HepG2 (cell line): ENCODE measurements around the gene TRIM58. TPM values are rescaled to one million over a fixed set of nuclear protein-coding genes. Genes with fewer than 3 reads are reported as not detected.

Experiments
- ATAC-seq: fragments of 200-7000 bp; cut with Tn5 transposase; 3 replicates; pipeline ENCODE4 v1.9.1; 2020; ENCODE audit warnings: mild to moderate bottlenecking, moderate library complexity
- Bru-seq: library from RNA; stranded (reverse); fragments of 400-500 nt; gene quantifications from one replicate; lab custom pipeline; 2021; lab: Mats Ljungman, UMichigan
- BruChase-seq, 2 experiments: library from RNA; stranded (reverse); fragments of 400-500 nt; gene quantifications; one replicate each; lab custom pipeline; 2021; lab: Mats Ljungman, UMichigan
- BruUV-seq: library from RNA; stranded (reverse); fragments of 400-500 nt; replicated peaks from 2 replicates; lab custom pipeline; 2021; lab: Mats Ljungman, UMichigan
- CTCF ChIA-PET: fragments of 300-600 bp; formaldehyde crosslinking; extraction: SDS; loops from one replicate; lab custom pipeline; 2021; ENCODE audit warnings: low total read pairs, inconsistent platforms, low intra/inter-chr PET ratio; lab: Yijun Ruan, JAX
- POLR2A ChIA-PET: fragments of 350-600 bp; sonication (Branson Sonifier 250); formaldehyde crosslinking; loops from one replicate; lab custom pipeline; 2020; ENCODE audit warnings: antibody characterized with exemption, inconsistent platforms; lab: Yijun Ruan, JAX
- DNase-seq: peaks from one replicate; pipeline ENCODE4 v3.0.0-alpha.2; 2015; ENCODE audit warnings: low spot score
- FAIRE-seq: peaks from 3 replicates; lab custom pipeline; 2011; peaks lifted over from hg19 to GRCh38; lab: Jason Lieb, UNC
- H2AFZ ChIP-seq: one replicate; pipeline ENCODE4 v1.6.1; 2011; ENCODE audit warnings: low read length, inconsistent platforms
- H3K27ac ChIP-seq: fragments of 300-600 bp; 3 replicates; pipeline ENCODE4 v1.8.0; 2011; ENCODE audit warnings: mixed run types, mild to moderate bottlenecking, mixed read lengths, low read length, inconsistent platforms; ENCODE audit not compliant: insufficient read depth; ENCODE audit errors: extremely low read length
- H3K27me3 ChIP-seq, 2 experiments: fragments of 200-600 bp in 1 of 2; 2 replicates in 1 of 2; 3 replicates in 1 of 2; pipeline versions ENCODE4 v1.6.0 to v1.8.0; 2011; ENCODE audit warnings: low read length in 2 of 2, mild to moderate bottlenecking in 2 of 2, moderate library complexity in 2 of 2, inconsistent platforms in 1 of 2; ENCODE audit not compliant: insufficient read depth in 2 of 2, control insufficient read depth in 1 of 2
- H3K36me3 ChIP-seq, 2 experiments: fragments of 200-600 bp in 1 of 2; replicated peaks in 1 of 2; 2 replicates in 1 of 2; 3 replicates in 1 of 2; pipeline versions ENCODE4 v1.5.1 to v1.8.0; 2011; ENCODE audit warnings: low read length in 2 of 2, inconsistent platforms in 1 of 2; ENCODE audit not compliant: insufficient read depth in 2 of 2, control insufficient read depth in 1 of 2
- H3K4me1 ChIP-seq: 2 replicates; pipeline ENCODE4 v1.5.1; 2012; ENCODE audit warnings: low read length, inconsistent platforms; ENCODE audit not compliant: insufficient read depth
- H3K4me2 ChIP-seq: 2 replicates; pipeline ENCODE4 v1.6.0; 2011; ENCODE audit warnings: low read depth, low read length, inconsistent platforms
- H3K4me3 ChIP-seq, 3 experiments: fragments of 200-600 bp in 1 of 3; sonication (generic), shearing (Covaris generic) in 1 of 3; replicated peaks in 1 of 3; 2 replicates each; pipeline ENCODE4 v1.5.1; 2011 to 2016; ENCODE audit warnings: low read length in 3 of 3, inconsistent platforms in 2 of 3, low read depth in 2 of 3, mild to moderate bottlenecking in 2 of 3, control low read depth in 1 of 3, mixed read lengths in 1 of 3; ENCODE audit not compliant: insufficient read depth in 1 of 3
- H3K79me2 ChIP-seq: one replicate; pipeline ENCODE4 v1.6.1; 2011; ENCODE audit warnings: low read length, inconsistent platforms; ENCODE audit not compliant: insufficient read depth
- H3K9ac ChIP-seq: 2 replicates; pipeline ENCODE4 v1.6.0; 2011; ENCODE audit warnings: mild to moderate bottlenecking, low read depth, low read length, inconsistent platforms; ENCODE audit not compliant: insufficient read depth
- H3K9me3 ChIP-seq: 2 replicates; pipeline ENCODE4 v1.5.1; 2012; ENCODE audit warnings: mild to moderate bottlenecking, low read length
- H4K20me1 ChIP-seq: 2 replicates; pipeline ENCODE4 v1.6.0; 2011; ENCODE audit warnings: inconsistent platforms, mild to moderate bottlenecking, low read length, moderate library complexity; ENCODE audit not compliant: insufficient read depth
- NFKBIZ ChIP-seq: IDR thresholded peaks from 2 replicates; pipeline ENCODE4 v1.6.1; 2018; ENCODE audit warnings: missing genetic modification reagents, missing compliant biosample characterization
- NR2F2 ChIP-seq: IDR thresholded peaks from 2 replicates; pipeline ENCODE4 v1.6.1; 2012; ENCODE audit warnings: low read depth, inconsistent platforms, borderline replicate concordance
- PRDM15 ChIP-seq: sonication (generic); formaldehyde crosslinking; IDR thresholded peaks from 2 replicates; pipeline ENCODE4 v1.4.0; 2020; ENCODE audit warnings: missing genetic modification reagents
- ZNF761 ChIP-seq: sonication (generic); formaldehyde crosslinking; conservative IDR thresholded peaks from 2 replicates; pipeline ENCODE4 v1.4.0; 2020; ENCODE audit warnings: mild to moderate bottlenecking, missing genetic modification reagents
- WGBS: methylation state at CpG from one replicate; pipeline ENCODE4 v1.1.6; 2017; ENCODE audit warnings: low lambda C conversion rate; 5-methylcytosine and 5-hydroxymethylcytosine counted together
- in situ Hi-C: cut with HindIII; loops from 2 replicates; pipeline ENCODE4 v1.10.0; 2017; ENCODE audit warnings: low pct_unique_long_range_greater_than_20kb; ENCODE audit not compliant: extremely low pct_ligation_motif_present
- intact Hi-C: fragments of 100-400 bp; cut with micrococcal nuclease; formaldehyde crosslinking; loops from one replicate; pipeline ENCODE4 v1.10.0; 2022; ENCODE audit not compliant: unreplicated experiment
- long read RNA-seq, 2 experiments: library from RNA in 1 of 2; library from polyadenylated mRNA in 1 of 2; stranded (forward) in 1 of 2; unstranded in 1 of 2; transcript quantifications; one replicate each; pipeline ENCODE4 v2.0.0, GENCODE V29; 2019 to 2022
- polyA minus RNA-seq, 3 experiments: library from RNA; depleted of rRNA, polyadenylated mRNA; stranded (reverse); fragments of >200 nt; gene quantifications; 2 replicates each; pipeline ENCODE4 v1.2.3, GENCODE V29; 2011; ENCODE audit warnings: low replicate concordance in 1 of 3
- polyA plus RNA-seq, 8 experiments: library from polyadenylated mRNA; depleted of rRNA in 3 of 8; stranded (reverse) in 7 of 8; unstranded in 1 of 8; fragments of >200 nt; fragmentation: Illumina TruSeq in 4 of 8; extraction: Trizol in 4 of 8; gene quantifications; 2 replicates each; pipeline versions ENCODE4 v1.2.1 to v1.2.3, GENCODE V29; 2011 to 2016; ENCODE audit warnings: low read depth in 4 of 8, missing spikeins in 1 of 8, mixed read lengths in 1 of 8; ENCODE audit not compliant: insufficient read depth in 1 of 8
- total RNA-seq, 5 experiments: library from RNA; depleted of rRNA; stranded (reverse); fragments of >200 nt; fragmentation: Illumina TruSeq; extraction: Trizol; gene quantifications; 2 replicates each; pipeline ENCODE4 v1.2.3, GENCODE V29; 2016; ENCODE audit warnings: low read depth in 1 of 5
- TF ChIP-seq, protein P1 (sequence below): sonication (generic); formaldehyde crosslinking; IDR thresholded peaks from 2 replicates; pipeline ENCODE4 v1.5.1; 2020; ENCODE audit warnings: mild to moderate bottlenecking, missing genetic modification reagents, borderline replicate concordance
- TF ChIP-seq, protein P2 (sequence below): sonication (generic); formaldehyde crosslinking; IDR thresholded peaks from 2 replicates; pipeline ENCODE4 v1.5.0; 2020; ENCODE audit warnings: mild to moderate bottlenecking, missing genetic modification reagents, borderline replicate concordance

Gene TRIM58, protein sequence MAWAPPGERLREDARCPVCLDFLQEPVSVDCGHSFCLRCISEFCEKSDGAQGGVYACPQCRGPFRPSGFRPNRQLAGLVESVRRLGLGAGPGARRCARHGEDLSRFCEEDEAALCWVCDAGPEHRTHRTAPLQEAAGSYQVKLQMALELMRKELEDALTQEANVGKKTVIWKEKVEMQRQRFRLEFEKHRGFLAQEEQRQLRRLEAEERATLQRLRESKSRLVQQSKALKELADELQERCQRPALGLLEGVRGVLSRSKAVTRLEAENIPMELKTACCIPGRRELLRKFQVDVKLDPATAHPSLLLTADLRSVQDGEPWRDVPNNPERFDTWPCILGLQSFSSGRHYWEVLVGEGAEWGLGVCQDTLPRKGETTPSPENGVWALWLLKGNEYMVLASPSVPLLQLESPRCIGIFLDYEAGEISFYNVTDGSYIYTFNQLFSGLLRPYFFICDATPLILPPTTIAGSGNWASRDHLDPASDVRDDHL
- total RNA-seq (2016; rRNA removed; fragmentation: Illumina TruSeq; extraction: Trizol) (not detected in 2 replicates), polyA plus RNA-seq (2011; rRNA removed) (not detected in 2 replicates), polyA minus RNA-seq (2011; rRNA and poly(A)+ RNA removed; ENCODE audit: low replicate concordance) (not detected in 2 replicates), Bru-seq, nascent RNA (not detected), BruChase-seq, experiment 1, labeled RNA remaining after a 6-hour chase (percentile 5 among the genes with signal in this experiment), BruChase-seq, experiment 2, labeled RNA remaining after a 2-hour chase (not detected)
- total RNA-seq (2016; cell fraction: cytosol; rRNA removed; fragmentation: Illumina TruSeq; extraction: Trizol; ENCODE audit: low read depth): not detected in 2 replicates
- total RNA-seq (2016; cell fraction: insoluble cytoplasmic fraction; rRNA removed; fragmentation: Illumina TruSeq; extraction: Trizol): not detected in 2 replicates
- not detected in 2 replicates for total RNA-seq (2016; cell fraction: membrane; rRNA removed; fragmentation: Illumina TruSeq; extraction: Trizol)
- total RNA-seq (2016; cell fraction: nucleus; rRNA removed; fragmentation: Illumina TruSeq; extraction: Trizol): not detected in 2 replicates
- polyA plus RNA-seq (2011; cell fraction: cytosol; rRNA removed): not detected in 2 replicates
- polyA plus RNA-seq (2011; cell fraction: nucleus; rRNA removed): not detected in 2 replicates
- not detected in 2 replicates for polyA plus RNA-seq (2012)
- polyA plus RNA-seq (2016; cell fraction: cytosol; fragmentation: Illumina TruSeq; extraction: Trizol; ENCODE audit: low read depth): not detected in 2 replicates
- not detected in 2 replicates for polyA plus RNA-seq (2016; cell fraction: insoluble cytoplasmic fraction; fragmentation: Illumina TruSeq; extraction: Trizol; ENCODE audit: low read depth)
- polyA plus RNA-seq (2016; cell fraction: membrane; fragmentation: Illumina TruSeq; extraction: Trizol; ENCODE audit: low read depth): not detected in 2 replicates
- polyA plus RNA-seq (2016; cell fraction: nucleus; fragmentation: Illumina TruSeq; extraction: Trizol; ENCODE audit: insufficient read depth, low read depth): not detected in 2 replicates
- not detected in 2 replicates for polyA minus RNA-seq (2011; cell fraction: cytosol; rRNA and poly(A)+ RNA removed)
- polyA minus RNA-seq (2011; cell fraction: nucleus; rRNA and poly(A)+ RNA removed): not detected in 2 replicates
- long read RNA-seq, experiment 1: 0 reads
- long read RNA-seq, experiment 2: 0 reads

- FAIRE-seq (no peak), ATAC-seq (no peak), DNase-seq (no peak)
- BruUV-seq: no TSS peak
- no peak within 1 kb of the TSS for H2AFZ ChIP-seq
- WGBS: 83% methylated on average over 65 of the region's 109 CpGs
- no peak within 1 kb of the TSS for H3K27ac ChIP-seq
- H4K20me1 ChIP-seq: no peaks in the 10 kb centered on the region
- no peaks in the 10 kb centered on the region; a peak in 2 of 5 replicates for H3K27me3 ChIP-seq
- intact Hi-C loops (no loop called here), in situ Hi-C loops (no loop called here)
- H3K4me3 ChIP-seq: no peak within 1 kb of the TSS
- no peaks in the 10 kb centered on the region for H3K36me3 ChIP-seq
- H3K9me3 ChIP-seq: no peaks in the 10 kb centered on the region
- no peak within 1 kb of the TSS for H3K9ac ChIP-seq
- H3K79me2 ChIP-seq: no peaks in the 10 kb centered on the region
- no peaks in the 10 kb centered on the region for H3K4me1 ChIP-seq
- POLR2A ChIA-PET: no interaction called here
- H3K4me2 ChIP-seq: no peak within 1 kb of the TSS
- CTCF ChIA-PET: no interaction called here
- TF ChIP-seq, protein P1, sequence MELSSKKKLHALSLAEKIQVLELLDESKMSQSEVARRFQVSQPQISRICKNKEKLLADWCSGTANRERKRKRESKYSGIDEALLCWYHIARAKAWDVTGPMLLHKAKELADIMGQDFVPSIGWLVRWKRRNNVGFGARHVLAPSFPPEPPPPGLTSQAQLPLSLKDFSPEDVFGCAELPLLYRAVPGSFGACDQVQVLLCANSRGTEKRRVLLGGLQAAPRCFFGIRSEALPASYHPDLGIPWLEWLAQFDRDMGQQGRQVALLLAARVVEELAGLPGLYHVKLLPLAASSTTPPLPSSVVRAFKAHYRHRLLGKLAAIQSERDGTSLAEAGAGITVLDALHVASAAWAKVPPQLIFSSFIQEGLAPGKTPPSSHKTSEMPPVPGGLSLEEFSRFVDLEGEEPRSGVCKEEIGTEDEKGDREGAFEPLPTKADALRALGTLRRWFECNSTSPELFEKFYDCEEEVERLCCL (CRISPR knock-in tag): no peak
- no peak for TF ChIP-seq NFKBIZ (CRISPR knock-in tag)
- TF ChIP-seq, protein P2, sequence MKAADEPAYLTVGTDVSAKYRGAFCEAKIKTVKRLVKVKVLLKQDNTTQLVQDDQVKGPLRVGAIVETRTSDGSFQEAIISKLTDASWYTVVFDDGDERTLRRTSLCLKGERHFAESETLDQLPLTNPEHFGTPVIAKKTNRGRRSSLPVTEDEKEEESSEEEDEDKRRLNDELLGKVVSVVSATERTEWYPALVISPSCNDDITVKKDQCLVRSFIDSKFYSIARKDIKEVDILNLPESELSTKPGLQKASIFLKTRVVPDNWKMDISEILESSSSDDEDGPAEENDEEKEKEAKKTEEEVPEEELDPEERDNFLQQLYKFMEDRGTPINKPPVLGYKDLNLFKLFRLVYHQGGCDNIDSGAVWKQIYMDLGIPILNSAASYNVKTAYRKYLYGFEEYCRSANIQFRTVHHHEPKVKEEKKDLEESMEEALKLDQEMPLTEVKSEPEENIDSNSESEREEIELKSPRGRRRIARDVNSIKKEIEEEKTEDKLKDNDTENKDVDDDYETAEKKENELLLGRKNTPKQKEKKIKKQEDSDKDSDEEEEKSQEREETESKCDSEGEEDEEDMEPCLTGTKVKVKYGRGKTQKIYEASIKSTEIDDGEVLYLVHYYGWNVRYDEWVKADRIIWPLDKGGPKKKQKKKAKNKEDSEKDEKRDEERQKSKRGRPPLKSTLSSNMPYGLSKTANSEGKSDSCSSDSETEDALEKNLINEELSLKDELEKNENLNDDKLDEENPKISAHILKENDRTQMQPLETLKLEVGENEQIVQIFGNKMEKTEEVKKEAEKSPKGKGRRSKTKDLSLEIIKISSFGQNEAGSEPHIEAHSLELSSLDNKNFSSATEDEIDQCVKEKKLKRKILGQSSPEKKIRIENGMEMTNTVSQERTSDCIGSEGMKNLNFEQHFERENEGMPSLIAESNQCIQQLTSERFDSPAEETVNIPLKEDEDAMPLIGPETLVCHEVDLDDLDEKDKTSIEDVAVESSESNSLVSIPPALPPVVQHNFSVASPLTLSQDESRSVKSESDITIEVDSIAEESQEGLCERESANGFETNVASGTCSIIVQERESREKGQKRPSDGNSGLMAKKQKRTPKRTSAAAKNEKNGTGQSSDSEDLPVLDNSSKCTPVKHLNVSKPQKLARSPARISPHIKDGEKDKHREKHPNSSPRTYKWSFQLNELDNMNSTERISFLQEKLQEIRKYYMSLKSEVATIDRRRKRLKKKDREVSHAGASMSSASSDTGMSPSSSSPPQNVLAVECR (CRISPR knock-in tag): no peak
- TF ChIP-seq NR2F2: no peak
- TF ChIP-seq ZNF761 (CRISPR knock-in tag): no peak
- TF ChIP-seq PRDM15 (CRISPR knock-in tag): no peak
These were observed at the start of gene TRIM58 for GRCh38 chr1:247857069-247857984. TSS of gene TRIM58 (plus strand) at chr1:247857187. CDS start at chr1:247857247, 60 bp downstream.
